GM20431 (cell line): Measurements from ENCODE around the gene MFF.

ENCODE experiments used
- in situ Hi-C: fragments of 300-500 bp; cut with MseI, MboI; formaldehyde crosslinking; loops from one replicate; pipeline ENCODE4 v1.15.0; 2020; ENCODE audit warnings: low sequenced_read_pairs; ENCODE audit not compliant: unreplicated experiment

The MFF gene

DNA sequence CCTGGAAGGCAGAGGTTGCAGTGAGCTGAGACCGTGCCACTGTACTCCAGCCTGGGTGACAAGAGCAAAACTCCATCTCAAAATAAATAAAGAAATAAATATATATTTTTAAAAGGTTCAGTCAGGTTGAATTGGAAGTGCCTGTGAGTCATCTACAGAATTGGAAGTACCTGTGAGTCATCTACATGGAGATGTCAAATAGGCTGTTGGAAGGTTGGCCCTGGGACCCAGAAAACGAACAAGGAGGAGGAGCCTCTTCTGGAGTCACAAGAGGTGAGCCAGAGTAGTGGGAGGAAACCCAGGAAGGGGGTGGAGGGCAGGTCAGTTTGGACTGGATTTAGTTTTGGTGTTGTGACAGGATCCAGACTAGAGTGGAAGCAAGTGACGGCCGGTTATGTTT, 77.9 kb downstream of the MFF start:
- in situ Hi-C loops = loop anchor here (25.0 kb wide), 1 partner anchor 359 kb away; no protein-coding TSS in a partner anchor

DNA sequence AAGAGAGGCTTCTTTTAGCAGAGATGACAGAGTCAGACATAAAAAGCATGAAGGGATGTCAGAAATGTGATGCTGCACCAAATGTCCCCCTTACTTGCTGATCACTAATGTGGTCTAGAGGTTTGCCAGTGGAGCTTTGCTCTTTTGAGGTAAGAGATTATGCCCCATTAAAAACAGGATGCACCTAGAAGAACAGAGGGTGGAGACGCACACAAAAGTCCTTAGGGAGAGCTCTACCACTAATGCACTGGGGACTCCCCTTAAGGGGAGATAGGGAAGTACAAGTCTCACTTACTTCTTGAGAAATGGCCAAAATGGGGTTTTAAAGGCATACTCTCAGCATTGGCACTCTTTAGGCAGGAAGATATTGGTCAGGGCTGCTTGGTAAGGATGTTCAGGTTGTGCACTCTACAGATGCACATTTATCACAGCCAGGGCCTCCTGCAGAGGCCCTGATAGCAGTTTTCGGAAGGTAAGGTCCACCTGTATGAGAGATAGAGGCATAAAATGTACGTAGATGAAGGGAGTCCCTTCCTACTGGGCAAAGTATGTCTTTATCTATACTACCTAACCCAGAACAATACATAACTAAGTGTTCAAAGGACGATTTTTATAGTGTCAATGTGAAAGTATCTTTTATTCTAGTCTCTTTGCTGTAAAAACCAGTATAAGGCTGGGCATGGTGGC, 79.7 kb downstream of the MFF start:
- in situ Hi-C loops = loop anchor here (25.0 kb wide), 1 partner anchor 358 kb away; no protein-coding TSS in a partner anchor

DNA sequence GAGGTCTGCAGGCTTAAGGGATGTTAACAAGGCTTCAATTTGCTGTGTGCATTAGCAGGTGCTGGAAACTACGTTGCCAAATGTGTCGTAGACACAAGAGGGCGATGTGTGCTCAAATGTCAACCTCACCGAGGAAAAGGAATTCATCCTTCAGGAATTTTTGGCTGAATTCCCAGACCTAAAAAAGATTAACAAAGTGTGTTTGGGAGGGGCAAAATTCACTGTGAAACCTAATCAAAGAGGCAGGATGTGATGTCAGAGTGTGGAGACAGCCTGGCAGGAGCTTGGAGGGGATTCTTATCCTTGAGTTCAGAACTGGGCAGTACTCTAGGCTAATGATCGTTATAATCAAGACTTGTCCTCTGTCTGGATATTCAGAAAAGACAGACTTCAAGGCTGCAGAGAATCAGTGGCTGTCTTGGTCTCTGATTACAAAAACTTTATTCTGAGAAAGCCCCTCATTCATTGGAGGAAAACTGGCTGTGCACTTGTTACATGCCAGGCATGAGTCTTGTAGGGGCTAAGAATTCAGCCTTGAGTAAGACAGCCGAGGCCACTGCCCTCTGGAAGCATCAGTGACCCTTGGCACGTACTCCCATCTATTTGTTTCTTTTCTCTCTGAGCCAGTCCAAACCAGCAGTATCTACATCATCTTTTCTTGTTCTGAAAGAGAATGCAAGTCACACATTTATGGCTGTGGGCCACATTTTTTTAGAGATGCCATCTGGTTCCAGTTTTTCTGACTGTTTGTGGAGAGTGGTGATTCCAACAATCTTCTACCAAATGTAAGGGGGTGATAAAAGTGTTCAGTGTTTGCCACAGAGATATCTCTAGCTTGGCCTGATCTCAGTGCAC, 81.4 kb downstream of the MFF start:
- in situ Hi-C loops = loop anchor here (25.0 kb wide), 1 partner anchor 356 kb away; no protein-coding TSS in a partner anchor
